Fibroblast of mammary gland (primary cell): ENCODE results near the gene KLF11.

ENCODE experiments used
- DNase-seq: peaks from one replicate; pipeline ENCODE4 v3.0.0-alpha.2; 2010; ENCODE audit warnings: low read depth
- H3K4me3 ChIP-seq: 2 replicates; pipeline ENCODE4 v1.5.1; 2011; ENCODE audit warnings: low read depth, mild to moderate bottlenecking, low read length, moderate library complexity; ENCODE audit not compliant: control insufficient read depth
- CTCF ChIP-seq: conservative IDR thresholded peaks from 2 replicates; pipeline ENCODE4 v1.5.1; 2011; ENCODE audit warnings: low read depth, low read length, inconsistent platforms; ENCODE audit not compliant: control insufficient read depth, insufficient read depth

KLF11 gene

GRCh38 chr2:10033251-10034006, 9.9 kb upstream of the KLF11 start:
- H3K4me3 ChIP-seq, result no peak overlapping the region
- no peak for DNase-seq
- TF ChIP-seq CTCF, result no peak

GRCh38 chr2:10034333-10035052, 8.9 kb upstream of the KLF11 start:
- no peak for TF ChIP-seq CTCF
- no peak overlapping the region for H3K4me3 ChIP-seq
- no peak for DNase-seq

- no peak overlapping the region for H3K4me3 ChIP-seq
- no peak for TF ChIP-seq CTCF
- DNase-seq, result no peak
These were observed 8.3 kb upstream of the KLF11 start for GRCh38 chr2:10035053-10035422.

- no peak for DNase-seq
- no peak for TF ChIP-seq CTCF
- no peak overlapping the region for H3K4me3 ChIP-seq
These were observed 7.7 kb upstream of the KLF11 start for GRCh38 chr2:10035633-10036032.

GRCh38 chr2:10036095-10036884, 7.1 kb upstream of the KLF11 start:
- DNase-seq, result peak; percentile 66
- H3K4me3 ChIP-seq, result no peak overlapping the region
- TF ChIP-seq CTCF, result peak; percentile 30

GRCh38 chr2:10038123-10038522, 5.2 kb upstream of the KLF11 start:
- DNase-seq, result no peak
- no peak overlapping the region for H3K4me3 ChIP-seq
- TF ChIP-seq CTCF, result no peak
